ENCODE data around the gene SLC27A1.

DNA sequence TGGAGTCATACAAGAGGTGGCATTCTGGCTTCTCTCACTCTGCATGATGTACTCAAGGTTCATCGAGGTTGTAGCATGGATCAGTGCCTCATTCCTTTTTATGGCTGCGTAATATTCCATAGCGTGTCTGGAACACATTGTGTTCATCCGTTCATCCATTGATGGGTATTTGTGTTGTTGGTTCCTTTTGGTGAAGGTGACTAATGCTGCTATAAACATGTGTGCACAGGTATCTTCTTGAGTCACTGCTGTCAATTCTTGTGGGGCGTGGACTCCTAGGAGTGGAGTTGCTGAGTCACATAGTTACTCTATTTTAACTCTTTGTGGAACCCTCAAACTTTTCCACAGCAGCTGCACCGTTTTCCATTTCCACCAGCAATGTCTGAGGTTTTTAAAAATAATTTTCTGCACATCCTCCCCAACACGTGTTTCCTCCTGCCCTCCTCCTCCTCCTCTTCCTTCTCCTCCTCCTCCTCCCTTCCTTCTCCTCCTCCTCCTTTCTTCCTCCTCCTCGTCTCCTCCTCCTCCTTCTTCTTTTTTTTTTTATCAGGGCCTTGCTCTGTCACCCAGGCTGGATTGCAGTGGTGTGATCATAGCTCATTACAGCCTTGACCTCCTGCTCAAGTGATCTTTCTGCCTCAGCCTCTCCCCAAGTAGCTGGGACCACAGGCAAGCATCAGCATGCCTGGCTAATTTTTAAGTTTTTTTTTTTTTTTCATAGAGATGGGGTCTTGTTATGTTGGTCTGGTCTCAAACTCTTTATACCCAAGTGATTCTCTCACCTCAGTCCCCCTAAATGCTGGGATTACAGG, 19.9 kb upstream of the SLC27A1 start:
- no peak for TF ChIP-seq SP1 (CRISPR knock-in tag; conservative IDR thresholded peaks at IDR 0.05)
- no peak for TF ChIP-seq ESRRA (CRISPR knock-in tag; IDR thresholded peaks at IDR 0.05; ENCODE audit: borderline replicate concordance)
- TF ChIP-seq, protein P1, sequence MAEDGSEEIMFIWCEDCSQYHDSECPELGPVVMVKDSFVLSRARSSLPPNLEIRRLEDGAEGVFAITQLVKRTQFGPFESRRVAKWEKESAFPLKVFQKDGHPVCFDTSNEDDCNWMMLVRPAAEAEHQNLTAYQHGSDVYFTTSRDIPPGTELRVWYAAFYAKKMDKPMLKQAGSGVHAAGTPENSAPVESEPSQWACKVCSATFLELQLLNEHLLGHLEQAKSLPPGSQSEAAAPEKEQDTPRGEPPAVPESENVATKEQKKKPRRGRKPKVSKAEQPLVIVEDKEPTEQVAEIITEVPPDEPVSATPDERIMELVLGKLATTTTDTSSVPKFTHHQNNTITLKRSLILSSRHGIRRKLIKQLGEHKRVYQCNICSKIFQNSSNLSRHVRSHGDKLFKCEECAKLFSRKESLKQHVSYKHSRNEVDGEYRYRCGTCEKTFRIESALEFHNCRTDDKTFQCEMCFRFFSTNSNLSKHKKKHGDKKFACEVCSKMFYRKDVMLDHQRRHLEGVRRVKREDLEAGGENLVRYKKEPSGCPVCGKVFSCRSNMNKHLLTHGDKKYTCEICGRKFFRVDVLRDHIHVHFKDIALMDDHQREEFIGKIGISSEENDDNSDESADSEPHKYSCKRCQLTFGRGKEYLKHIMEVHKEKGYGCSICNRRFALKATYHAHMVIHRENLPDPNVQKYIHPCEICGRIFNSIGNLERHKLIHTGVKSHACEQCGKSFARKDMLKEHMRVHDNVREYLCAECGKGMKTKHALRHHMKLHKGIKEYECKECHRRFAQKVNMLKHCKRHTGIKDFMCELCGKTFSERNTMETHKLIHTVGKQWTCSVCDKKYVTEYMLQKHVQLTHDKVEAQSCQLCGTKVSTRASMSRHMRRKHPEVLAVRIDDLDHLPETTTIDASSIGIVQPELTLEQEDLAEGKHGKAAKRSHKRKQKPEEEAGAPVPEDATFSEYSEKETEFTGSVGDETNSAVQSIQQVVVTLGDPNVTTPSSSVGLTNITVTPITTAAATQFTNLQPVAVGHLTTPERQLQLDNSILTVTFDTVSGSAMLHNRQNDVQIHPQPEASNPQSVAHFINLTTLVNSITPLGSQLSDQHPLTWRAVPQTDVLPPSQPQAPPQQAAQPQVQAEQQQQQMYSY (CRISPR knock-in tag; IDR thresholded peaks at IDR 0.05) = no peak
- TF ChIP-seq, protein P2, sequence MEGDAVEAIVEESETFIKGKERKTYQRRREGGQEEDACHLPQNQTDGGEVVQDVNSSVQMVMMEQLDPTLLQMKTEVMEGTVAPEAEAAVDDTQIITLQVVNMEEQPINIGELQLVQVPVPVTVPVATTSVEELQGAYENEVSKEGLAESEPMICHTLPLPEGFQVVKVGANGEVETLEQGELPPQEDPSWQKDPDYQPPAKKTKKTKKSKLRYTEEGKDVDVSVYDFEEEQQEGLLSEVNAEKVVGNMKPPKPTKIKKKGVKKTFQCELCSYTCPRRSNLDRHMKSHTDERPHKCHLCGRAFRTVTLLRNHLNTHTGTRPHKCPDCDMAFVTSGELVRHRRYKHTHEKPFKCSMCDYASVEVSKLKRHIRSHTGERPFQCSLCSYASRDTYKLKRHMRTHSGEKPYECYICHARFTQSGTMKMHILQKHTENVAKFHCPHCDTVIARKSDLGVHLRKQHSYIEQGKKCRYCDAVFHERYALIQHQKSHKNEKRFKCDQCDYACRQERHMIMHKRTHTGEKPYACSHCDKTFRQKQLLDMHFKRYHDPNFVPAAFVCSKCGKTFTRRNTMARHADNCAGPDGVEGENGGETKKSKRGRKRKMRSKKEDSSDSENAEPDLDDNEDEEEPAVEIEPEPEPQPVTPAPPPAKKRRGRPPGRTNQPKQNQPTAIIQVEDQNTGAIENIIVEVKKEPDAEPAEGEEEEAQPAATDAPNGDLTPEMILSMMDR (IDR thresholded peaks at IDR 0.05) = no peak
- TF ChIP-seq IRF2 (CRISPR knock-in tag; IDR thresholded peaks at IDR 0.05; ENCODE audit: borderline replicate concordance, low read depth) = no peak
- TF ChIP-seq NR1H2 (CRISPR knock-in tag; IDR thresholded peaks at IDR 0.05) = no peak
- TF ChIP-seq CREM (CRISPR knock-in tag; IDR thresholded peaks at IDR 0.05) = no peak
- TF ChIP-seq GABPB1 (CRISPR knock-in tag; IDR thresholded peaks at IDR 0.05) = no peak
- TF ChIP-seq, protein P3, sequence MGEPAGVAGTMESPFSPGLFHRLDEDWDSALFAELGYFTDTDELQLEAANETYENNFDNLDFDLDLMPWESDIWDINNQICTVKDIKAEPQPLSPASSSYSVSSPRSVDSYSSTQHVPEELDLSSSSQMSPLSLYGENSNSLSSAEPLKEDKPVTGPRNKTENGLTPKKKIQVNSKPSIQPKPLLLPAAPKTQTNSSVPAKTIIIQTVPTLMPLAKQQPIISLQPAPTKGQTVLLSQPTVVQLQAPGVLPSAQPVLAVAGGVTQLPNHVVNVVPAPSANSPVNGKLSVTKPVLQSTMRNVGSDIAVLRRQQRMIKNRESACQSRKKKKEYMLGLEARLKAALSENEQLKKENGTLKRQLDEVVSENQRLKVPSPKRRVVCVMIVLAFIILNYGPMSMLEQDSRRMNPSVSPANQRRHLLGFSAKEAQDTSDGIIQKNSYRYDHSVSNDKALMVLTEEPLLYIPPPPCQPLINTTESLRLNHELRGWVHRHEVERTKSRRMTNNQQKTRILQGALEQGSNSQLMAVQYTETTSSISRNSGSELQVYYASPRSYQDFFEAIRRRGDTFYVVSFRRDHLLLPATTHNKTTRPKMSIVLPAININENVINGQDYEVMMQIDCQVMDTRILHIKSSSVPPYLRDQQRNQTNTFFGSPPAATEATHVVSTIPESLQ (CRISPR knock-in tag; IDR thresholded peaks at IDR 0.05) = no peak

All from WTC11 (cell line).